AG04450 (cell line): ENCODE results near the gene DOCK6. TPM values are rescaled to one million over a fixed set of nuclear protein-coding genes. Genes with fewer than 3 reads are reported as not detected.

ENCODE experiments used
- CTCF ChIA-PET: fragments of 300-600, 350-600 bp; formaldehyde crosslinking; extraction: SDS; loops from one replicate; lab custom pipeline; 2022; ENCODE audit warnings: antibody characterized with exemption, inconsistent platforms; lab: Charles Lee
- POLR2A ChIA-PET: fragments of 350-600 bp; formaldehyde crosslinking; extraction: SDS; loops from one replicate; lab custom pipeline; 2021; ENCODE audit warnings: antibody characterized with exemption, inconsistent platforms; lab: Yijun Ruan, JAX
- DNase-seq: peaks from one replicate; pipeline ENCODE4 v3.0.0-alpha.2; 2011; ENCODE audit warnings: low read depth, low spot score
- H3K27ac ChIP-seq: one replicate; pipeline ENCODE4 v1.5.1; 2012; ENCODE audit warnings: low read depth, low read length, control low read depth
- H3K27me3 ChIP-seq: one replicate; pipeline ENCODE4 v1.6.0; 2012; ENCODE audit warnings: low read length; ENCODE audit not compliant: control insufficient read depth, insufficient read depth
- H3K4me3 ChIP-seq: 2 replicates; pipeline ENCODE4 v1.5.1; 2011; ENCODE audit warnings: mild to moderate bottlenecking, low read depth, low read length, control low read depth
- H3K9me3 ChIP-seq: 2 replicates; pipeline ENCODE4 v1.5.1; 2012; ENCODE audit warnings: low read length; ENCODE audit not compliant: control insufficient read depth, insufficient read depth
- polyA plus RNA-seq: library from polyadenylated mRNA; depleted of rRNA; stranded (reverse); fragments of >200 nt; gene quantifications from 2 replicates; pipeline ENCODE4 v1.2.3, GENCODE V29; 2011
- TF ChIP-seq, protein P1 (sequence below): IDR thresholded peaks from 2 replicates; pipeline ENCODE4 v1.5.1; 2011; ENCODE audit warnings: low read depth, low read length, control low read depth, inconsistent platforms

Gene DOCK6
- polyA plus RNA-seq, 1 experiment = 8.9 TPM

DNA sequence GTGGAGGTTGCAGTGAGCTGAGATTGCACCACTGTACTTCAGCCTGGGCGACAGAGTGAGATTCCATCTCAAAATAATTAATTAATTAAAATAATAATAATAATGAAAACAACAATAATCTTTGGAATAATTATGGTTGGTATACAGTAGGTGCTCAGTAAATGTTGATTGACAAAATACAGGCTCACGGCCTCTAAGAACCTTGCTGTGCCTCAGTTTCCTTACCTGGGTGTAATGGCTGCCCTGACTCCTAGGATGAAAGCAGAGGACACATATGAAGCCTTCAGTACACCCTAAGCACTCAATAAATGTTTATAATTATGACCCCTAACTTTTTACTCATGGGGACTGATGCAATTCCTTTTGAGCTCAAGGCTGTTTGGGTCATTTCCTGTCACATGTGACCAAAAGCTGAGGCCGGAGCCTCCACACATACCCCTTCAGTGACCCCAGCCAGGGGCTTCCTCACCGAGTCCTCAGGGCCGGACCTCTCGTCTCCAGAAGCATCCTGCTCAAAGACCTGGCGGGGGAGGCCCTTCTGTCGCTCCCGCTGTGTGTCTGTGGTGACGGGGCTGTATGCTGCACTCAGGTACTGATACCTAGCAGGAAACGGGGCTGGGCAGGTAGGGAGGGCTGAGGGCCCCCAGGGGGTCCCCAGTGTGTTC is 10.5 kb downstream of the DOCK6 start:
- Histone ChIP-seq H3K27ac (no peak overlapping the region), H3K27me3 (no peaks in the 10 kb centered on the region), H3K4me3 (no peak overlapping the region), H3K9me3 (no peaks in the 10 kb centered on the region; the same call in 1 of the 2 replicates)
- ChIA-PET POLR2A (no interaction called here), CTCF (interaction anchor here (1.3 kb wide), 1 partner anchor 9 kb away, joined by 5 read pairs; no protein-coding TSS in a partner anchor)
- DNase-seq = no peak
- TF ChIP-seq, protein P1, sequence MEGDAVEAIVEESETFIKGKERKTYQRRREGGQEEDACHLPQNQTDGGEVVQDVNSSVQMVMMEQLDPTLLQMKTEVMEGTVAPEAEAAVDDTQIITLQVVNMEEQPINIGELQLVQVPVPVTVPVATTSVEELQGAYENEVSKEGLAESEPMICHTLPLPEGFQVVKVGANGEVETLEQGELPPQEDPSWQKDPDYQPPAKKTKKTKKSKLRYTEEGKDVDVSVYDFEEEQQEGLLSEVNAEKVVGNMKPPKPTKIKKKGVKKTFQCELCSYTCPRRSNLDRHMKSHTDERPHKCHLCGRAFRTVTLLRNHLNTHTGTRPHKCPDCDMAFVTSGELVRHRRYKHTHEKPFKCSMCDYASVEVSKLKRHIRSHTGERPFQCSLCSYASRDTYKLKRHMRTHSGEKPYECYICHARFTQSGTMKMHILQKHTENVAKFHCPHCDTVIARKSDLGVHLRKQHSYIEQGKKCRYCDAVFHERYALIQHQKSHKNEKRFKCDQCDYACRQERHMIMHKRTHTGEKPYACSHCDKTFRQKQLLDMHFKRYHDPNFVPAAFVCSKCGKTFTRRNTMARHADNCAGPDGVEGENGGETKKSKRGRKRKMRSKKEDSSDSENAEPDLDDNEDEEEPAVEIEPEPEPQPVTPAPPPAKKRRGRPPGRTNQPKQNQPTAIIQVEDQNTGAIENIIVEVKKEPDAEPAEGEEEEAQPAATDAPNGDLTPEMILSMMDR = no peak

DNA sequence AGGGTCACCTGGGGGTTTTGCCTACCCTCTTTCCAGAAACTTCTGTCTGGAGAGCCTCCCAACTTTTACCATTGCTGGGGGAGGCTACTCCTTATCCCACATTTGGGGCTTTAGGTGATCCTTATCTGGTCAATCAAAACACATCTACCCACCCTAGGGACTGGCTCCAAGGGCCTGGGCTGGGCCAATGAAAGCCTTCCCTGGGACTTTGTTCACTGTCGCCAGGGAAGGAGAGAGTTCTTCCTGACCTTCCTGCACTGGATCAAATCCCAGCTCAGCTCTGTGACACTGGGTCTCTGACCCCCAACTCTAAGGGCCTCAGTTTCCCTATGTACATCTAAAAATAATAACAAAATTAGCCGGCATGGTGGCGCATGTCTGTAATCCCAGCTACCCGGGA is 11.1 kb downstream of the DOCK6 start:
- TF ChIP-seq, protein P1 = no peak
- DNase-seq = no peak
- H3K27ac ChIP-seq = no peak overlapping the region
- no peak overlapping the region for H3K4me3 ChIP-seq
- ChIA-PET CTCF (no interaction called here), POLR2A (no interaction called here)
- H3K9me3 ChIP-seq = no peaks in the 10 kb centered on the region; the same call in 1 of the 2 replicates
- H3K27me3 ChIP-seq = no peaks in the 10 kb centered on the region

DNA sequence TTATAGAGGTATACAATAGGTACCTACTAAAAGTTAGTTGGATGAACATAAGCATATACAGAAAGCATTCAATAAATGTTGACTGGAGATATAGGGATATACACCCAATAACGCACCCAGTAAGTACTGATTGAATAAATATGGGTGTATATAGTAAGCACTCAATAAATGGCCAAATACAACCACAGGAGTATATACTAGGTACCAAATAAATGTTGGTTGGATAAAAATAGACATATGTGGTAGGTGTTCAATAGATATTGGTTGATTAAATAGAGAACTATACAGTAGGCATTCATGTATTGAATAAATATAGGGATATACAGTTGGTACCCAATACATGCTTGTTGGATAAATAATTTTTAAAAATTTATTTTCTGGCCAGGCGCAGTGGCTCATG is 13.5 kb downstream of the DOCK6 start:
- ChIA-PET POLR2A (no interaction called here), CTCF (no interaction called here)
- H3K27ac ChIP-seq = no peak overlapping the region
- DNase-seq = no peak
- TF ChIP-seq, protein P1 = no peak
- no peaks in the 10 kb centered on the region for H3K27me3 ChIP-seq
- H3K9me3 ChIP-seq = no peaks in the 10 kb centered on the region; the same call in 1 of the 2 replicates
- no peak overlapping the region for H3K4me3 ChIP-seq

DNA sequence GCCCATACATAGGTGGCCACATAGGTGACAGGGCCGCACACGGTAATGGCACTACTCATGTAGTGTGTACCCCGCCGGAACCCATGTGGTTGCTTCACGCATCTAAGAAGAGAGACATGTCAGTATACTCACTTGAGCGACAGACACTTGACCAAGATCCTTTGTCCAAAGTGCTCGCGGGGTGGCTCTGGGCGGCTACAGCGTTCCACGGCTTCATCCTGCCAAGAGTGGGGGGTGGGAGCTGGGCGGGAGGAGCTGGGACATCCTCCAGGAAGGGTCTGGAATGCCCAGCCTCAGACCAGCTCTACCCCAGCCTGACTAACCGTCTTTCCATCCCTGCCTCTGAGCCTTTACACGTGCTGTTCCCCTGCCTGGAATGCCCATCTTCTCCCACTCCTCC is 14.4 kb downstream of the DOCK6 start:
- no peak overlapping the region for H3K4me3 ChIP-seq
- POLR2A ChIA-PET = no interaction called here
- H3K27me3 ChIP-seq = no peaks in the 10 kb centered on the region
- DNase-seq = no peak
- CTCF ChIA-PET = no interaction called here
- H3K27ac ChIP-seq = no peak overlapping the region
- no peaks in the 10 kb centered on the region; the same call in 1 of the 2 replicates for H3K9me3 ChIP-seq
- TF ChIP-seq, protein P1 = no peak

DNA sequence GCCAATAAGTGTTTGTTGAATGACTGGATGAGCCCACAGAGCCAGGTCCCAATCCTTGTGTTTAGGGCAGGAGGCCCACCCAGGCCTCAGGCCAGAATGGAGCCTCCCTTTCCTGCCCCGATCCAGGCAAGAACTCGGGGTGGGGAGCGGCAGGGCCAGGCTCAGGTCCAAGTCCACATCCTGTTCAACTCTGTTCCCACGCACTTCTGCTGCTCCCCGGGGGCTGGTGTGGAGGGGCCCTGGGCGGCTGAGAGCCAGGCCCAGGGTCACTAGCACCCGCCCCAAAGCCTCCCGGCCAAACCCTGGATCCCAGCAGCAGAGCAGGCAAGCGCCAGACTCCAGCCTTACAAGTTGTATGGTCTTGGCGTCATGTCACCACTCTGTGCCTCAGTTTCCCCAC is 14.9 kb downstream of the DOCK6 start:
- CTCF ChIA-PET = interaction anchor here (1.0 kb wide), 1 partner anchor 15 kb away, joined by 3 read pairs; the partner anchor contains the start of gene DOCK6
- DNase-seq = no peak

More for the DNA sequence above, 14.9 kb downstream of the DOCK6 start:
- no peak overlapping the region for H3K4me3 ChIP-seq
- no peaks in the 10 kb centered on the region; the same call in 1 of the 2 replicates for H3K9me3 ChIP-seq
- POLR2A ChIA-PET = no interaction called here
- TF ChIP-seq, protein P1 = no peak
- no peak overlapping the region for H3K27ac ChIP-seq
- no peaks in the 10 kb centered on the region for H3K27me3 ChIP-seq
